ENCODE data around the gene SPRED2.

SPRED2 gene

DNA sequence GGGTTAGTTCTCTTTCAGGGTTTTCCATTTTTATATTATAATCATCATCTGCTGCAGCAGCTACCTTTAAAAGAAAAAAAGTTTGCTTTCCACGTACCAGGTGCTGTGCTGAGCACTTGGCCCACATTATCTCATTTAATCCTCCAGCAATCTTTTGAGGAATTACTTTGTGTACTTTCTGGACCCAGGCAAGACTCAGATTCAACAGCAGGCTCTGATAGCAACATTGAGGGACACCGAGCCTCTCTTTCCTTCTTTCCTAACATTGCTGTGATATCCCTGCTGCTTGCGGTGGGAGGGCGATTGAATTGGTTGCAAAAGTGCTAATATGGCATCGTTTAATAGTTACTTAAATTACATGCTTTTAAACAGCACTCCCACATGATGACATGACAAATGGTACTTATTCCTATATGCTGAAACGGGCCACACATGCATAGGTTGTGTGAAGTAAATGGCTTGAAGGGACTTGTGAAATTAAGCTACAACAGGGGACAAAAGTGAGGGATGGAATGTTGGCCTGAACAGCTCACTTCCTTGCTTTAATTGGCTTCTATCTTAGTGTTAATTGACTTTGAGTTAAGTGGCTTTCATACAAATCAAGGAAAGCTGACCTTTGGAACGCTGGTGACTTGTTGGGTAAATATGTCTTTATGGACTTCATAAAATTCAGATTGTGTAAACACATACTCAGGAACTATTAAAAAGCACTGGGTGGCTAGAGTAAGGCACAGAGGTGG is 21.2 kb downstream of the SPRED2 start:
- TF ChIP-seq, protein P1, sequence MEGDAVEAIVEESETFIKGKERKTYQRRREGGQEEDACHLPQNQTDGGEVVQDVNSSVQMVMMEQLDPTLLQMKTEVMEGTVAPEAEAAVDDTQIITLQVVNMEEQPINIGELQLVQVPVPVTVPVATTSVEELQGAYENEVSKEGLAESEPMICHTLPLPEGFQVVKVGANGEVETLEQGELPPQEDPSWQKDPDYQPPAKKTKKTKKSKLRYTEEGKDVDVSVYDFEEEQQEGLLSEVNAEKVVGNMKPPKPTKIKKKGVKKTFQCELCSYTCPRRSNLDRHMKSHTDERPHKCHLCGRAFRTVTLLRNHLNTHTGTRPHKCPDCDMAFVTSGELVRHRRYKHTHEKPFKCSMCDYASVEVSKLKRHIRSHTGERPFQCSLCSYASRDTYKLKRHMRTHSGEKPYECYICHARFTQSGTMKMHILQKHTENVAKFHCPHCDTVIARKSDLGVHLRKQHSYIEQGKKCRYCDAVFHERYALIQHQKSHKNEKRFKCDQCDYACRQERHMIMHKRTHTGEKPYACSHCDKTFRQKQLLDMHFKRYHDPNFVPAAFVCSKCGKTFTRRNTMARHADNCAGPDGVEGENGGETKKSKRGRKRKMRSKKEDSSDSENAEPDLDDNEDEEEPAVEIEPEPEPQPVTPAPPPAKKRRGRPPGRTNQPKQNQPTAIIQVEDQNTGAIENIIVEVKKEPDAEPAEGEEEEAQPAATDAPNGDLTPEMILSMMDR (IDR thresholded peaks at IDR 0.05) = no peak

DNA sequence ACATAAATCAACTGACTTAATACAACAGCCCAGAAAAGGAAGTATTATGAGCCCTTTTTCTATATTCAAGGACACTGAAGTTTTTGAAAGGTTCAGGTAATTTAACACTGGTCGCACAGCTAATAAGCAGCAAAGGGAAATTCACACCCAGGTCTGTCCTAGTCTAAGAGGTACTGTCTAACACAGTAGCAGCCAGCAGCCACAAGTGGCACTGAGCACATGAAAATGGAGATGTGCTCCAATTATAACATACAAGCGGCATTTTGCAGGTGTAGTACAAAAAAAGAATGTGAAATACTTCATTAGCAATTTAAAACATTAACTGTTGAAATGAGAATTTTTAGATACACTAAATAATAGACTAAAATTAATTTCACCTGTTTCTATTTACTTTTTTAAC is 23.4 kb downstream of the SPRED2 start:
- TF ChIP-seq, protein P1 (IDR thresholded peaks at IDR 0.05) = no peak

DNA sequence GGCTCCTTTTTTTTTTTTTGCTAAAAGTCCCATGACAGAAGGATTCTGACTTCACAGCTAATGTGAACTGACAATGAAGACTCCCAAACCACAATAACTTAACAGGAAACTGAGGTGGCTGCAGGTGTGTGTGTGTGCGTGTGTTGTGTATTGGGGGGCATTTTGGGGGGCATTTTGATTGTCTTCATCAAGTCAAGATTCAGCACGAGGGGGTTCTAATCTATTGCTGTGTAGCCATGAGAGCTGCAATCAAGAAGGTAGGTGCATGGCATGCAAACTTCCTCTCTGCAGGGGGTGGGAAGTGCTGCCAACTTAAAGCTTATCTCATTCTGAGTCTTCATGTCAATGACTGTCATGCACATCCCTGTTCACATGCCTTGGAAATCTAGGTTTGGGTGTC is 25.2 kb downstream of the SPRED2 start:
- TF ChIP-seq, protein P1 (IDR thresholded peaks at IDR 0.05) = no peak

DNA sequence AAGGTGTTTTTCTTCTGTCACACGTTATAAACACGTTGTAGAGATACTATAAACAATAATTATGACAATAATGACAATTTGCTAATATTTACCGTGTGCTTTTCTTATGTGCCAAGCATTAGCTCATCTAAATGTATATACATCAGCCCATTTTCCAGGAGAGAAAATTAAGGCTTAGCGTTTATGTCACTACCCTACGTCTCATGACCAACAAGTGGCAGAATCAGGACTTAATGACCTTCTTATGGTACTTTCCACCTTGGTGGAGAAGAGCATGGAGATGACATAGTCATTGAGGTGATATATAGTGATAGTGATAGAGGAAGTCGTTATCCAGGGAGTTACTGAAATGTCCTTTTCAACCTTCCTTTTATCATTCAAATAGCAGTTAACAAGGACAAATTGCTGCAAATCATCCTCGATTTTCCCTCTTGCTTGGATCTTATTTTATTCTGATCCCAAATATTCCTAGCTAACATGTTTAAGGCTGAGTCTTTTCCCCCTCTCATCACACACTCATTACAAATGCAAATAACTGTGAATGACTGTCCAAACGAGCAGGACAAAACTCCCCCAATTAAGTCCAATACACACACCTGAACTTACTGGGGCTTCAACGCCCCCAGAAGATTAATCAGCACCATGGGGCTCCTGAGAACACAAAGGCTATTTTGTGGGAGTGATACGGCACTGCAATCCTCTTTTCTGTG is 27.3 kb downstream of the SPRED2 start:
- TF ChIP-seq, protein P1 (IDR thresholded peaks at IDR 0.05) = no peak

DNA sequence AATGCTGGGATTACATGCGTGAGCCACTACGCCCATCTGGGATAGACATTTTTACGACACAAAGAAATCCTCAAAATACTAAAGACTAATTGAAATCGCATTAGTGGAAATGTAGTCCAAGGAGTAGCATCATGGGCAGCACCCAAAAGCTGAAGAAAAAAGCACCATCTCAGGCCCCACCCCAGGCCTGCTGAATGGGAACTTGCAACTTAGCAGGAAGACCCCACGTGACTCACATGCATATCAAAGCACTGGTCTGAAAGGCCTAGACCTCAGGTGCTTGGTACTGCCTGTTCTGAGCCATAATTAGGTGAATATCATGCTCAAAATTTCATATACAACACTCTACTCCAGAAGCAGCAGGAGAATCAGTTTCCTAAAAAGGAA is 28.9 kb downstream of the SPRED2 start:
- TF ChIP-seq, protein P1 (IDR thresholded peaks at IDR 0.05) = no peak

DNA sequence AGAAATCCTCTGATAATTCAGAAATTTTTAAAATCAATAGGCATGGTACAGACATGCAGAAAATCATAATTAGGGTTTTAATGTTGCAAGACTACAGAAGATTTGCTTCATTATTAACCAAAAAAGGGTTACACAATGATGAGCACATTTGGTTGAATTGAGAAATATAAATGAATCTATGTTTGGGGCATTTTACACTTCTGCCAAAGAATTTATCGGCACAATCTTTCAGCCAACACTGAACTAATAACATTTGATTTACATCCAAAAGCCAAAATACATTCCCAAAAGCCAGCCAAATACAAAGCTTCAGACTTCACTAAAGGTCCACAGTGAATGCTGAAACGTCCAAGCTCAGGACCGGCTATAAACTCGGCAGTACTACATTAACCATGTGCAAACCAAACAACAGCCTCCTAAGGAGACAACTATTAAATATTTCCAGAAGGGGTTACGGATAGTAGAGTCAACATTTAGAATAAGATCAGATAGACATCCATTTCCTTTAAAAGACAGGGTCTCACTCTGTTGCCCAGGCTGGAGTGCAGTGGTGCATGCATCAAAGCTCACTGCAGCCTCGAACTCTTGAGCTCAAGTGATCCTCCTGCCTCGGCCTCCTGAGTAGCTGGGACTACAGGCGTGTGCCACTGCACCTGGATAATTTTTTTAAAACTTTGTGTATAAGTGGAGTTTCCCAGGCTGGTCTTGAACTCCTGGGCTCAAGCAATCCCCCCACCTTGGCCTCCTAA is 29.4 kb downstream of the SPRED2 start:
- TF ChIP-seq, protein P1 (IDR thresholded peaks at IDR 0.05) = no peak

DNA sequence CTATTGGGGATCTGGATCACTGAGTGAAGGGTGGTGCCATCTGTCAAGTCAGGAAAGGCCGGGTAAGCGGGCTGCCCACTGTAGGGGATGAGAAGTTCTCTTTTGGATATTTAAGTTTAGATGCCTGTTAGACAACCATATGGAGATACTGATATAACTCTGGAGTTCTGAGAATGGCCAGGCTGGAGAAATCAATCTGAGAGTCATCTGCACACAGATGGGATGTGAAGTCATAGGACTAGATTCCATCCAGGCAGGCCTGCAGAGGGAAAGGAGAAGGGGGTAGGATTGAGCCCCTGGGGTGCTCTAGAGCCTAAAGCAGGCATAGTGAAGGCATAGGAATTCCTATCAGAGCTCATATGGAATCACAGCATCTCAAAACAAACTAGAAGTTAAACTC is 30.1 kb downstream of the SPRED2 start:
- TF ChIP-seq, protein P1 (IDR thresholded peaks at IDR 0.05) = no peak

Measured in LNCAP (cell line).